ENCODE results near the gene ARHGEF19. TPM values are rescaled to one million over a fixed set of nuclear protein-coding genes. Genes with fewer than 3 reads are reported as not detected.

ARHGEF19 gene
- total RNA-seq, 4 donors from 2014 or later = 5.7 to 46.8 (median 10.8) TPM

GRCh38 chr1:16213013-16213412, 561 bp upstream of the ARHGEF19 start:
- 66% methylated on average over 3 of the region's 3 CpGs; no CpG with 5 or more reads in 1 of the 2 donors for WGBS, 2 donors (ENCODE audit: low coverage in 1 of 2)
- DNase-seq = no peak
- no peak overlapping the region for H3K27ac ChIP-seq
- peaks cover 5 to 18% (median 13%) of the 10 kb centered on the region in 4 donors for H3K4me1 ChIP-seq
- H3K27me3 ChIP-seq = no peaks in the 10 kb centered on the region
- intact Hi-C loops (cut with DNase I; ENCODE audit: low total_unique reads) = no loop called here
- no peak for TF ChIP-seq POLR2A (IDR thresholded peaks at IDR 0.05)
- TF ChIP-seq POLR2AphosphoS5 (IDR thresholded peaks at IDR 0.05) = no peak
- TF ChIP-seq CTCF (IDR thresholded peaks at IDR 0.05) = no peak
- no peak for TF ChIP-seq EP300 (IDR thresholded peaks at IDR 0.05; ENCODE audit: low read depth)
- H3K36me3 ChIP-seq = no peaks in the 10 kb centered on the region
- H3K9me3 ChIP-seq = no peaks in the 10 kb centered on the region
- in situ Hi-C loops (cut with MboI; ENCODE audit: low pct_ligation_motif_present in 1 of 4, low pct_unique_long_range_greater_than_20kb in 1 of 4, low sequenced_read_pairs in 3 of 4) = loop anchor here in 1 of 4 donors (25.0 kb wide), 1 partner anchor 149 kb away; the partner anchor contains the start of genes FBXO42 and SZRD1
- no peak overlapping the region for H3K4me3 ChIP-seq

GRCh38 chr1:16211824-16212223, 628 bp downstream of the ARHGEF19 start:
- H3K36me3 ChIP-seq = no peaks in the 10 kb centered on the region
- H3K4me3 ChIP-seq = no peak overlapping the region
- intact Hi-C loops (cut with DNase I; ENCODE audit: low total_unique reads) = no loop called here
- in situ Hi-C loops (cut with MboI; ENCODE audit: low pct_ligation_motif_present in 1 of 4, low pct_unique_long_range_greater_than_20kb in 1 of 4, low sequenced_read_pairs in 3 of 4) = loop anchor here in 1 of 4 donors (25.0 kb wide), 1 partner anchor 150 kb away; the partner anchor contains the start of genes FBXO42 and SZRD1
- H3K9me3 ChIP-seq = no peaks in the 10 kb centered on the region
- 73% methylated on average over 6 of the region's 6 CpGs; no CpG with 5 or more reads in 1 of the 2 donors for WGBS, 2 donors (ENCODE audit: low coverage in 1 of 2)
- TF ChIP-seq POLR2AphosphoS5 (IDR thresholded peaks at IDR 0.05) (no peak), POLR2A (IDR thresholded peaks at IDR 0.05) (no peak), EP300 (IDR thresholded peaks at IDR 0.05; ENCODE audit: low read depth) (no peak), CTCF (IDR thresholded peaks at IDR 0.05) (no peak)
- peaks cover 0 to 17% (median 15%) of the 10 kb centered on the region in 4 donors for H3K4me1 ChIP-seq
- DNase-seq = no peak
- H3K27me3 ChIP-seq = no peaks in the 10 kb centered on the region
- H3K27ac ChIP-seq = no peak overlapping the region

GRCh38 chr1:16210581-16210980, 1.9 kb downstream of the ARHGEF19 start:
- WGBS, 2 donors (ENCODE audit: low coverage in 1 of 2) = 59% methylated on average over 4 of the region's 4 CpGs; no CpG with 5 or more reads in 1 of the 2 donors
- Histone ChIP-seq H3K4me3 (no peak overlapping the region), H3K36me3 (no peaks in the 10 kb centered on the region), H3K4me1 (peaks cover 6 to 16% (median 13%) of the 10 kb centered on the region in 4 donors), H3K27me3 (no peaks in the 10 kb centered on the region), H3K9me3 (no peaks in the 10 kb centered on the region), H3K27ac (no peak overlapping the region)
- in situ Hi-C loops (cut with MboI; ENCODE audit: low pct_ligation_motif_present in 1 of 4, low pct_unique_long_range_greater_than_20kb in 1 of 4, low sequenced_read_pairs in 3 of 4) = loop anchor here in 1 of 4 donors (25.0 kb wide), 1 partner anchor 152 kb away; the partner anchor contains the start of genes FBXO42 and SZRD1
- intact Hi-C loops (cut with DNase I; ENCODE audit: low total_unique reads) = no loop called here
- DNase-seq = no peak
- TF ChIP-seq POLR2AphosphoS5 (IDR thresholded peaks at IDR 0.05) (no peak), POLR2A (IDR thresholded peaks at IDR 0.05) (no peak), EP300 (IDR thresholded peaks at IDR 0.05; ENCODE audit: low read depth) (no peak), CTCF (IDR thresholded peaks at IDR 0.05) (no peak)

DNA sequence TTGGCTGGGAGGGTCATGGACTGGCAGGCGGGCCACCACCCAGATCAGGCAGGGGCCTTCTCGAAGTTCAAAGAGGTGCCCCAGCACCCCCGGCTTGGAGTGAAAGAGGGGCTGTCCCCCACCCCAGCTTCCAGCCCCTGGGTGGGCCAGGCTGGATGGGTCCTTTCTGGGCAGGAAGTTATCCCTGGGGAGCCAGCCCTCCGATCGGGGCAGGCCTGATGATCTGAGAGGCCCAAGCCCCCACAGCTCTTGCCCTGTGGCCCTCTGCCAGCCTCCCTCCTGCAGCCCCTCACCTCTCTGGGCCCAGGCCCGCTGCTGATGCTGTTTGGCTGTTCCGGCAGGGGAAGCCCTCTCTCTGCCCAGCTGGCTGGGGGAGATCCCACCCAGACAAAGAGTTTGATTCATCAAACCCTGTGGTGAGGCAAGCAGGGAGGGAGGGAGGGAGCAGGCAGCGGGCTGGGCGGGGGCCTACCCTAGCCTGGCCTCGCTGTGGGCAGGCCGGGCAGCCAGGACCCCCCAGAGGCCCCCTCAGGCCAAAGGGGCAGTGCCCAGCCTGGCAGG, 2.5 kb downstream of the ARHGEF19 start:
- in situ Hi-C loops (cut with MboI; ENCODE audit: low pct_ligation_motif_present in 1 of 4, low pct_unique_long_range_greater_than_20kb in 1 of 4, low sequenced_read_pairs in 3 of 4) (loop anchor here in 1 of 4 donors (25.0 kb wide), 1 partner anchor 152 kb away; the partner anchor contains the start of genes FBXO42 and SZRD1), intact Hi-C loops (cut with DNase I; ENCODE audit: low total_unique reads) (loop anchor here (5.0 kb wide), 1 partner anchor 32 kb away; no protein-coding TSS in a partner anchor)
- 44% methylated on average over 10 of the region's 11 CpGs; no CpG with 5 or more reads in 1 of the 2 donors for WGBS, 2 donors (ENCODE audit: low coverage in 1 of 2)
- TF ChIP-seq POLR2A (IDR thresholded peaks at IDR 0.05) (no peak), EP300 (IDR thresholded peaks at IDR 0.05; ENCODE audit: low read depth) (no peak), CTCF (IDR thresholded peaks at IDR 0.05) (no peak), POLR2AphosphoS5 (IDR thresholded peaks at IDR 0.05) (no peak)
- H3K4me1 ChIP-seq = peaks cover 8 to 16% (median 14%) of the 10 kb centered on the region in 4 donors
- H3K36me3 ChIP-seq = no peaks in the 10 kb centered on the region
- H3K27me3 ChIP-seq = no peaks in the 10 kb centered on the region
- no peak overlapping the region for H3K27ac ChIP-seq
- no peaks in the 10 kb centered on the region for H3K9me3 ChIP-seq
- H3K4me3 ChIP-seq = no peak overlapping the region
- no peak for DNase-seq

Measured in transverse colon (tissue), 4 donors.